ENCODE measurements around the gene SYN1.

DNA sequence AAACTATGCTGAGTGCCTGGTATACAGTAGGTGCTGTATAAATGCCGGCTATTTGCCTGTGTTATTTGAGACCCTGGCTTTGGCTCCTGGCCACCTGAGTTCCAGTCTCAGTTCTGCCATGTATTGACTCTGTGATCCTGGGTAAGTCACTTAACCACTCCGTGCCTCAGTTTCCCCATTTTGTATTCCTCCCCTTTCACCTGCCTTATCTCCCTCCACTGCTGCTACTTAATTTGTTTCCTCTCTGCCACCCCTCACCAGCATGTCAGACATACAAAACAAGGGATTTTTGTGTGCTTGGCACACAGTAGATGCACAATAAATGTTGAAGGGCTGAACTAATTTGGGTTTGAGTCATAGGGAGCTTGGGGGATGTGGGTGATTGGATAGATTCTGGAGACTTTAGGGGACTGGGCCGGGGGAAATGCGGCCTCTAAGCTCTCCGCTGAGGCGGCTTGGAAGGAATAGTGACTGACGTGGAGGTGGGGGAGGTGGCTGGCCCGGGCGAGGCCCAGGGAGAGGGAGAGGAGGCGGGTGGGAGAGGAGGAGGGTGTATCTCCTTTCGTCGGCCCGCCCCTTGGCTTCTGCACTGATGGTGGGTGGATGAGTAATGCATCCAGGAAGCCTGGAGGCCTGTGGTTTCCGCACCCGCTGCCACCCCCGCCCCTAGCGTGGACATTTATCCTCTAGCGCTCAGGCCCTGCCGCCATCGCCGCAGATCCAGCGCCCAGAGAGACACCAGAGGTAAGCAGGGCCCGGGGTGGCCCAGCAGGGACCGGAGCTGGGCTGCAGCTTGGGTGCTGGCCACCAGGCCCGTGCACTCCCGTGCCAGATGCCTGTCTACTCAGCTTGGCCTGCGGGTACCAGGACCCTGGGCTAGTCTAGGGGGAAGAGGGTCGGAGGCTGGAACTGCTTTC lies 37.7 kb downstream of the SYN1 start, which contains the start of gene TIMP1:
- no peak for TF ChIP-seq CTCF (IDR thresholded peaks at IDR 0.05; ENCODE audit: low read depth, low read length)
- TF ChIP-seq MYC (IDR thresholded peaks at IDR 0.05; ENCODE audit: low read depth, low read length) = peak; percentile 21; the same call in 1 of the 2 replicates

Data from NB4 (cell line).